Measurements from ENCODE around the gene MFSD6L. TPM values are rescaled to one million over a fixed set of nuclear protein-coding genes. Genes with fewer than 3 reads are reported as not detected.
"Not testable (repeated sequence)": the region's sequence is repeated elsewhere in the genome, so short reads cannot be mapped to it uniquely, and the experiment has no call there.

Gene MFSD6L
- polyA plus RNA-seq, 1 donor = 0.46 TPM

GRCh38 chr17:8823279-8823678 lies 24.1 kb upstream of the MFSD6L start:
- no peak for DNase-seq

GRCh38 chr17:8822401-8823035 lies 23.4 kb upstream of the MFSD6L start:
- no peak for DNase-seq

GRCh38 chr17:8821446-8822105 lies 22.4 kb upstream of the MFSD6L start:
- DNase-seq = no peak

- DNase-seq = no peak
These were observed 21.3 kb upstream of the MFSD6L start for GRCh38 chr17:8820311-8821010.

GRCh38 chr17:8818654-8819330 lies 19.6 kb upstream of the MFSD6L start:
- DNase-seq = no peak

GRCh38 chr17:8818047-8818446 lies 18.9 kb upstream of the MFSD6L start:
- no peak for DNase-seq

GRCh38 chr17:8806926-8807550 lies 7.9 kb upstream of the MFSD6L start:
- no peak for DNase-seq

- no peak for DNase-seq
These were observed 7.2 kb upstream of the MFSD6L start for GRCh38 chr17:8806253-8806925.

- not testable (repeated sequence) for DNase-seq
These were observed 6.2 kb upstream of the MFSD6L start for GRCh38 chr17:8805396-8805795.

- DNase-seq = no peak
These were observed 4.6 kb upstream of the MFSD6L start for GRCh38 chr17:8803531-8804420.

- DNase-seq = no peak
These were observed 2.1 kb upstream of the MFSD6L start for GRCh38 chr17:8801135-8801840.

- no peak for DNase-seq
These were observed 1.5 kb upstream of the MFSD6L start for GRCh38 chr17:8800656-8801055.

GRCh38 chr17:8799570-8800212 lies 526 bp upstream of the MFSD6L start:
- DNase-seq = no peak

- no peak for DNase-seq
These were observed 854 bp downstream of the MFSD6L start for GRCh38 chr17:8798176-8798845.

- no peak for DNase-seq
These were observed 1.5 kb downstream of the MFSD6L start for GRCh38 chr17:8797621-8798175.

GRCh38 chr17:8794636-8795035 lies 4.5 kb downstream of the MFSD6L start:
- no peak for DNase-seq

- no peak for DNase-seq
These were observed 5.5 kb downstream of the MFSD6L start for GRCh38 chr17:8793649-8794048.

GRCh38 chr17:8792646-8793045 lies 6.5 kb downstream of the MFSD6L start:
- DNase-seq = no peak

- DNase-seq = no peak
These were observed 7.3 kb downstream of the MFSD6L start for GRCh38 chr17:8791910-8792270.

Data from hindlimb muscle (tissue), 1 donor.